IPS-NIHi11 (cell line): Measurements from ENCODE around the gene PRDX2.
"Not testable (repeated sequence)": the region's sequence is repeated elsewhere in the genome, so short reads cannot be mapped to it uniquely, and the experiment has no call there.

ENCODE experiments used
- DNase-seq: peaks from one replicate; pipeline ENCODE4 v3.0.0; 2012; ENCODE audit warnings: mixed read lengths, low spot score

Gene PRDX2

DNA sequence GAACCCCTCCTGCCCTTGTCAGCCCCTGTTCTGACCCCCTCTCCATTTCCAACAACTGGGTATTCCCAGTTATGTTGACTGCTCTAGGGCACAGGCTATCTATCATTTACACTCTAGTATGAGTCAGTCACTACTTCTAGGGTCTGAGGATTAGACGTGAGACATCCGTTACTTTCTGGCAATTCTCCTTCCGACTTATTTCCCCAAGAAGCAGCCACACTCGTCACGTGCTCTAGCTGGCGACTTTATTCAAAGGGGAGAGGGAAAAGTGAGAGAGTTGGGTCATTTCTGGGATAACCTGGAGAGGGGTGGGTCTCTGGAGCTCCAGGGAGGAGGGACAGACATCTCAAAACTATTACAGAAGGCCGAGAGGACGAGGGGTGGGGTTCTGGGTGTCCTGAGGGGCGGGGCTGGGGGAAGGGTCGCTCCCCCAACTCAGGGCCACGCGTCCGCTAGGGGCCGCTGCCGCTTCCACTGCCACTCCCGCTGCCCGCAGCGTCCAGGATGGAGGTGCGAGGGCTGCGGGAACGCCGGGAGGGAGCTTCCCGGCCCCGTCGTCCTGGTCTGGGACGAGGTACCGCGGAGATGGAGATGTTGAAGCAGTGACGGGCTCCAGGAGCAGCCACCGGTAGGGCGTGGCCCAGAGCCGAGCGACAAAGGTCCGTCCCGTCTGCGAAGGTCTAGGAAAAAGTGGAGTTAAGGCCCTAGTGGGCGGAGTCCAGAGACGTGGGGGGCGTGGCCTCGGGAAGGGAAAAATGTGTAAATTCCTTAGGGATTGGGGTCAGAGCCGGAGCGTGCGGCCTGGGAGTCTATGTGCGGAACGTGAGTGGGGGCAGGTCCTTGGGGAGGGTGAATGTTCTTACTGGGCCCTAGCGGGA lies 23.9 kb upstream of the PRDX2 start:
- peak; percentile 95 for DNase-seq

DNA sequence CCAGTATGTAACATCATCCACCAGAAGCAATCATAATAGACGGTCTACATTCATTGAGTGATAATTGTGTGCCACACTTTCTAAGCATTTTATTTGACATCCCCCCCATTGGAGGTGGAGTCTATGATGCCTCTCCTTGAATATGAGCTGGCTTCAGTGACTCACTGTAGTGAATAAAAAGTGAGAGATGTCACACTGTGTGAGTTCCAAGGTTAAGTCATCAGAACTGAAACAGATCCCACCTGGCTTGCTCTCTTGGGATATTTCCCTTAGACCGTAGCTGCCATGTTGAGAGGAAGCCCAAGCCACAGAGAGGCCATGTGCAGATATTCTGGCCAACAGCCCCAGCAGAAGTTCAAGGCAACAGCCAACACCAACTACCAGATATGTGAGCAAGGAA lies 20.2 kb upstream of the PRDX2 start:
- no peak for DNase-seq

DNA sequence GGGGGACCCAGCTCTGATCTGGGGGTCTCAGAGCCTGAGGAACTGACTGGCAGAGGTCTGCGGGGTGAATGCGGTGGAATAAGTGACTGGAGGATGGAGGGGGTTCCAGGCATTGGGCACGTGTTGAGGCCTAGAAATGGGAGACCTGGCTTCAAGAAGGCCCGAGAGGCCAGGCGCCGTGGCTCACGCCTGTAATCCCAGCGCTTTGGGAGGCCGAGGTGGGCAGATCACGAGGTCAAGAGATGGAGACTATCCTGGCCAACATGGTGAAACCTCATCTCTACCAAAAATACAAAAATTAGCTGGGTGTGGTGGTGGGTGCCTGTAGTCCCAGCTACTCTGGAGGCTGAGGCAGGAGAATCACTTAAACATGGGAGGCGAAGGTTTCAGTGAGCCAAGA lies 16.2 kb upstream of the PRDX2 start:
- DNase-seq, result not testable (repeated sequence)

DNA sequence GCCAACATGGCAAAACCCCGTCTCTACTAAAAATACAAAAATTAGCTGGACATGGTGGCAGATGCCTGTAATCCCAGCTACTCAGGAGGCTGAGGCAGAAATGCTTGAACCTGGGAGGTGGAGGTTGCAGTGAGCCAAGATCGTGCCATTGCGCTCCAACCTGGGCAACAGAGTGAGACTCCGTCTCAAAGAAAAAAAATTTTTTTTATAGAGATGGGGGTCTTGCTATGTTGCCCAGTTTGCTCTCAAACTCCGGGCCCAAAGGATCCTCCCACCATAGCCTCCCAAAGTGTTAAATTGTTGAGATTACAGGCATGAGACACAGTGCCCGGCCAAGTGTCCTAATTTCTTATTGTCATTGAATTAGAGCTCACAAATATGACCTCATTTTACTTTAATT lies 15.6 kb upstream of the PRDX2 start:
- not testable (repeated sequence) for DNase-seq

DNA sequence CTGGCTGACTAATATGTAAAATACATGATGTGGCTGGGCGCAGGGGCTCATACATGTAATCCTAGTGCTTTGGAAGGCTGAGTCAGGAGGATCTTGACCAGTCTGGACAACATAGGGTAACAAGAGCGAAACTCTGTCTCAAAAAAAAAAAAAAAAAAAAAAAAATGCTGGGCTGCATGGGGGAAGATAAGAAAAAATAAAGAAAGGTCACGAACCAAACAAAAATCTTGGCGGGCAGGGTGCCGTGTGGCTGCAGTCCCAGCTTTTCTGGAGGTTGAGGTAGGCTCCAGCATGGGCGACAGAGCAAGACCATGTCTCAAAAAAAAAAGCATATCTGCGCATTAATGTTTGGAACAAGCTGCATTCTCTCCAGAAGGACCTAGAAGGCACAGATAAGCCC lies 13.5 kb upstream of the PRDX2 start:
- no peak for DNase-seq

DNA sequence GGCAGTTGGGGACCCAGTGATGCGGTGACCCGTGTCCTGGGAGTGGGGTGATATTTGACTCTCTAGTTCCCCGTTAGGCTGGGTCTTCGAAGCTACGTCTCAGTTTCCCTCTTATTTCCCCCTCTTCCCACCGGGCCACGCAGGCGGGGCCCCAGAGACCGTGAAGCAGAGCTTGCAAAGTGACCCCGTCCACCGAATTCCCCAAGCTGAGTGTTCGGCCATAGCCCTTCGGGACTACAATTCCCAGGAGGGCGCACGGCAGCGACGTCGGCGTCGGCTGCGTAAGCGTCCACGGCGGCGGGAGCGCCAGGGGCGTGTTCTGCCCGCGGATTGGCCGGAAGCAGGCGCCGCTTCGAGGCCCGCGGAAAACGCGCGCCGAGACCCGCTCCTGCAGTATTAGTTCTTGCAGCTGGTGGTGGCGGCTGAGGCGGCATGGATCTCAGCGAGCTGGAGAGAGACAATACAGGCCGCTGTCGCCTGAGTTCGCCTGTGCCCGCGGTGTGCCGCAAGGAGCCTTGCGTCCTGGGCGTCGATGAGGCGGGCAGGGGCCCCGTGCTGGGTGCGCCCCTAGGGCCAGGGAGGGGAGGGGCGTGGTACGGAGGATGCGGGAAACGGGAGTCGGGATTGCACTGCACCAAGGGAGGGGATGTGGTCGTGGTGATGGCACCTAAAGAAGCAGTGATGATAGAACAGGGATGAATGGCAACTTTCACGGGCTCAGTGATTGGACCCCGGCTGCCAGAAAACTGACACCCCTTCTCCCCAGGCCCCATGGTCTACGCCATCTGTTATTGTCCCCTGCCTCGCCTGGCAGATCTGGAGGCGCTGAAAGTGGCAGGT lies 4.9 kb upstream of the PRDX2 start, which contains the start of gene RNASEH2A:
TSS of gene RNASEH2A (plus strand) at position 343 of the 840 bp plus-strand sequence. CDS start at position 433, 90 bp downstream.
- DNase-seq, result peak; percentile 97

DNA sequence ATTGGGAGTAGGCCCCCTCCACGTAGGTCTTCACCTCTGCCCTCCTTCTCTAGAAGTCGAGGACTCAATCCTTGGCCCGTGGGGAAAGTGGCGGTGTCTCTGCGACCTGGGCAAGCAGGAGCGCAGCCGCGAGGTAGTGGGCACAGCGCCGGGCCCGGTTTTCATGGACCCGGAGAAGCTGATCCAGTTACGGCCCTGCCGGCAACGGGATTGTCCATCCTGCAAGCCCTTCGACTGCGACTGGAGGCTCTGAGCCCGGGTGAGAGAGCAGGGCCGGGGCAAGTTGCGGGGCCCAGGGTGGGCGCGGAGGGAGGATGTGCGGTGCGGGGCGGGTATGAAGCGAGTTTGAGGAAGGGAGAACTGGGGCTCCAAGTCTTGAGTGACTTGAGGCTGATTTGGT lies 2.5 kb upstream of the PRDX2 start:
- no peak for DNase-seq

DNA sequence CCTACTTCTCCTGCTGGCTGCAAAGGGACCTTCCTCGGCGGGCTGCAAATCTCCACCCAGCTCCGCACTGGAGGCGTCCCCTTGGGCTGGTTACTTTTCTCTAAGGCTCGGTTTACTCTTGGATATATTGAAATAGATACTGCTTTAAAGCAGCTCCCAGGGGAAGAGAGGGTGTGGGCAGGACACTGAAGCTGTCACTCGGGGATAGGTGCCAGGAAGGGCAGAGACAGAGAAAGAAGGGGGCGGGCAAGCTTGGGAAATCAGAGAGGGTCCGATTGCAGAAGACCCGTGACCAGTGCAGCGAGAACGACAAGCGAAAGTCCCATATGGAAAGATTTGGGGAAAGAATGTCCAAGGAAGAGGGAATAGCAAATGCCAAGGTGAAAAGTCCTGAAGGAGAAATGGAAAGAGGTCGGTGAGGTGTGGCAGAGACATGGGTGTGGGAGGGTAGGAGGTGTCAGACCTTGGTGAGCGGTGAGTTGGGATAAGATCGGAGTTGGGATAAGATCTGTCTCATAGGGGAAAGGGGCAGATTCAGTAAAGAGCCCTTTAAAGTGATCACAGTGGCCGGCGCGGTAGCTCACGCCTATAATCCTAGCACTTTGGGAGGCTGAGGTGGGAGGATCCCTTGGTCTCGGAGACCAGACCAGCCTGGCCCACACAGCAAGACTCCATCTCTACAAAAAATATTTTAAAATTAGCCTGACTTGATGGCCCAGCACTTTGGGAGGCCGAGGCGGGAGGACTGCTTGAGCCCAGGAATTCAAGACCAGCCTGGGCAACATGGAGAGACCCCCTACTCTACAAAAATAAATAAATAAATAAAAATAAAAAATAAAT lies 887 bp upstream of the PRDX2 start:
- DNase-seq, result no peak

DNA sequence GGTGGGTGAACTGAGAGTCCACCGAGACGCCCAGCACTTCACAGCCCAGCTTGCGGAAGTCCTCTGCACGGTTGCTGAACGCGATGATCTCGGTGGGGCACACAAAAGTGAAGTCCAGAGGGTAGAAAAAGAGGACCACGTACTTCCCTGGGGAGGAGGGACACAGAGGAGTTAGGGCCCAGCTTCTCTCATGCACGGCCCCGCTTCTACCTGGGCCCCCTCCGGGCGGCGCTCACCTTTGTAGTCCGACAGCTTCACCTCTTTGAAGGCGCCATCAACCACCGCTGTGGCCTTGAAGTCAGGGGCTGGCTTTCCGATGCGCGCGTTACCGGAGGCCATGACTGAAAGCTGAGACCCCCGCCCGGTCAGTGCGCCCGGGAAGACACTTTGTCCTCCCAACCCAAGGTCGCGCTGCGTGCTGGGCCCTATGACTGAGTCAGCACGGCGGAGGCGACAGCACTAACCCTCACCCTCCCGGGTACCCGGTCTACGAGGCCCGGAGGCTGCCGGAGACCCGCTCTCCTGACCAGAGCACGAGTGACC lies 606 bp downstream of the PRDX2 start:
- DNase-seq, result no peak

DNA sequence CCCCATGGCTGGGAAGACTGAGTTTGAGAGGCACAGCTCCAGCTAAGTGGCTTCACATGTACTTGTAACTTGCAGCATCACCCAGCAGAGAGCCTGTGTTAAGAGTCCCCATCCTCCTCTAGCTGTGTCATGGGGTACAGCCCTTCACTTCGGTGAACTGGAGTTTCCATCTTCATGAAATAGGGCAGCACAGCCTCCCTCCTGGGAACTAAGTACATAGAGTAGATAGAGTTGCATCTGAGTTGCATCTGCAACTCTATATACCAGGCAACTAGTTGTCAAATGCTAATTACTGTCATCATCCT lies 1.2 kb downstream of the PRDX2 start:
- no peak for DNase-seq

DNA sequence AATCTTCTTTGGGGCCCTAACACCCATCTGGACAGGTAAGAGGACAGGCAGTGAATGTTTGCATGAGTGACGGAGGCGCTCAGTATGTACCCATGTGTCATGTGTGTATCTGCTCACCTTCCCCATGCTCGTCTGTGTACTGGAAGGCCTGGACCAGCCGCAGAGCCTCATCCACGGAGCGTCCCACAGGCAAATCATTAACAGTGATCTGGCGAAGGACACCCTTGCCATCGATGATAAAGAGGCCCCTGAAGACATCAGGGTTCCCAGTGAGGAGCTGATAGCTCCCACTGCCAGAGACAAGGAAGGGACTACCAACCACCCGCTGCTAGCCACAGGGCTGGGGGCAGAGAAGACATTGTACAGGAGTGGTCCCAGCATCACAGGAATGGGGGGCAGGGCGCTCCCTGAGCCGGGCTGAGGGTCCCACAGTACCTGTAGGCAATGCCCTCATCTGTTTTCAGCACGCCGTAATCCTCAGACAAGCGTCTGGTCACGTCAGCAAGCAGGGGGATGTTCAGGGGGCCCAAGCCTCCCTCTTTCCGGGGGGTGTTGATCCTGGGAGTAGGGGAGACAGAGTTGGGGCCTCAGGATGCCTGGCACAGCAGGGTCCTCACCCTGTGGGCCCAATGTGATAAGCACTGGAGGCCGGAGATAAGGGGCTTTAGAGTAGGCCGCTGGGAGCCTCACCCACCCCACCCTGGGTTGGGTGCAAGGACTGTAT lies 1.7 kb downstream of the PRDX2 start:
- DNase-seq, result no peak

DNA sequence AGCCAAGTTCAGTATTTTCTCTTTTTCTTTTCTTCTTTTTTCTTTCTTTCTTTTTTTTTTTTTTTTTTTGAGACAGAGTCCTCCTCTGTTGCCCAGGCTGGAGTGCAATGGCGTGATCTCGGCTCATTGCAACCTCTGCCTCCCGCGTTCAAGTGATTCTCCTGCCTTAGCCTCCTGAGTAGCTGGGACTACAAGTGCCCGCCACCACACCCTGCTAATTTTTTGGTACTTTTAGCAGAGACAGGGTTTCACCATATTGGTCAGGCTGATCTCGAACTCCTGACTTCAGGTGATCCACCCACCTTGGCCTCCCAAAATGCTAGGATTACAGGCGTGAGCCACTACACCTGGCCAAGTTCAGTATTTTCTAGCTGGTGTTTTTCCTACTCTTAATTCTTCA lies 4.0 kb downstream of the PRDX2 start:
- not testable (repeated sequence) for DNase-seq

DNA sequence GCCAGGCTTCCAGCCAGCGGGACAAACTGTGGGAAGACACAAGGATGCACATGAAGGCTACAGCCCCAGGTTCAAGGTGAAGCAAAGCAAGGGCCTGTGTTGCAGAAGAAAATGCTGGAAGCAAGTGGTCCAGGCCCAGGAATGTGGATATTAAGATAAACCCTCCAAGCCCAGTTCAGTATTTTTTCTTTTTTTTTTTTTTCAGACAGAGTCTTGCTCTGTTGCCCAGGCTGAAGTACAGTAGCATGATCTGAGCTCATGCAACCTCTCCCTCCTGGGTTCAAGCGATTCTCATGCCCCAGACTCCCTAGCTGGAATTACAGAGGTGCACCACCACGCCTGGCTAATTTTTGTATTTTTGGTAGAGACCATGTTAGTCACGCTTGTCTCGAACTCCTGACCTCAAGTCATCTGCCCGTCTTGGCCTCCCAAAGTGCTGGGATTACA lies 4.4 kb downstream of the PRDX2 start:
- DNase-seq, result no peak

DNA sequence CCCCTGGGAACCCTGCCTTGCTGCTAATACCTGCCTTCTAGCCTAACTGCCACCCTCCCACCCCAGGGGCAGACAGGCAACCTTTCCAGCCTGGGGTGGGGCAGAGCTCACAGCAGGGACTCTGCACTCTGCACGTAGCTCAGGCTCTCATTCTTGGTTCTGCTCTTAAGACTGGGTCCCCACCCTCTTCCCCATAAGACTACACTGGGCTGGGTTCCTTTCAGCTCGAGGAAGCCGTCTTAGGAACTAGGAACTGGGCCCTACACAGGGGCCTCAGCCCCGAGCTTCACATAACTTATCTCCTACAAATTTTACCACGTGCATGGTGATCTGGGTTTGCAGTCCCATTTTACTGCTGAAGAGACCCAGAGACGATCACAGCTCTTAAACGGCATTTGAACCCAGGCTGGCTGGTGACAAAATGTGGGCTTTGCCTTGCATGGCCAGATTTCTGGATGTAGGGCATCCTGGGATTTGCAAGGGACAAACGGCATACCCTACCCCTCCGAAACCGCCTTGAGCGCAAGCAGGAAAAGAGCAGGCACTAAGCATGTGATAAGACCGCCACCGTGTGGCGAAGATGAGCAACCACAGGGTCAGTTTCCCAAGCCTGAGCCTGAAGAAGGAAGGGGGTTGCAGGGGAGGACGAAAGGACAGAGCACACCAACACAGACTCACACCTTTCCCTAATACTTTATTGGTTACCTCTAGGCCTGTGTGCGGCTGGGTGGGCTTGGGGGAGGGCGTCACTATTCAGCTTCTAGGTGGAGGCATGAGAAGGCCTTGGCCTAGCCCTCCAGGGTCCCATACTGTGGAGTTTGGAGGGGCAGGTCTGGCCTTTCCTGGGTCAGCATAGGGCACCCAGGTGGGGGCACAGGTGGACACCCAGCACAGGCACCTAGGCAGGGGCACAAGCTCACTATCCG lies 5.2 kb downstream of the PRDX2 start:
- DNase-seq, result peak; percentile 64

DNA sequence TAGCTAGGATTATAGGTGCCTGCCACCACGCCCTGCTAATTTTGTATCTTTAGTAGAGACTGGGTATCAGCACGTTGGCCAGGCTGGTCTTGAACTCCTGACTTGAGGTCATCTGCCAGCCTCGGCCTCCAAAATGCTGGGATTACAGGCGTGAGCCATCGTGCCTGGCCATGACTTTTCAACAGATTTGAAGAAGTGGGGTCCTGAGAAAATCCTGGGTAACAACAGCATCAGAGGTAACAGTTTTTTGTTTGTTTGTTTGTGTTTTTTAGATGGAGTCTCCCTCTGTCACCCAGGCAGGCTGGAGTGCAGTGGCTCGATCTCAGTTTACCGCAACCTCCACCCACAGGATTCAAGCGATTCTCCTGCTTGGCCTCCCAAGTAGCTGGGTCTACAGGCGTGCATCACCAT lies 6.6 kb downstream of the PRDX2 start:
- DNase-seq, result no peak

DNA sequence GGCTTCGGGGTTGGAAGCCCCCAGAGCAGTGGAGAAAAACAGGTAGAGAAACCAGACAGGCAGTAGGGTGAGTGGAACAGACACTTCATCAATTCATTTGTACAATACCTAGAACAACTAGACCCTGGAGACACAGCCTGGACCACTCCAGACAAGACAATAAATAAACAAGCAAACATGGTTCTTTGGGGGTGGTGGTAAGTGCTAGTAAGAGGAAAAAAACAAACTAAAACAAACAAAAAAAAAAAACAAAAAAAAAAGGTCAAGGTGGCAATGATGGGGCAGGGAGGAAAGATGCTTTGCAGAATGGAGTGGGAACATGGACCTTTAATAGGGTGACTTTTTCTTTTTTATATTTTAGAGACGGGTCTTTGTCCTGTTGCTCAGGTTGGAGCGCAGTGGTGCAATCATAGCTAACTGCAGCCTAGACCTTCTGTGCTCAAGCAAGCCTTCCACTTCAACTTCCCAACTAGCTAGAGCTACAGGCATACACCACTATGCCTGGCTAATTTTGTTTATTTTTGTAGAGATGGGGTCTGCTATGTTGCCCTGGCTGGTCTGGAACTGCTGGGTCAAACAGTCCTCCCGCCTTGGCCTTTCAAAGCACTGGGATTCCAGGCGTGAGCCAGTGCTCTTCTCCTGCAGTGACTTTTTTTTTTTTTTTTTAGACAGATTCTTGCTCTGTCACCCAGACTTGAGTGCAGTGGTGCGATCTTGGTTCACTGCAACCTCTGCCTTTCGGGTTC lies 7.2 kb downstream of the PRDX2 start:
- DNase-seq, result no peak

DNA sequence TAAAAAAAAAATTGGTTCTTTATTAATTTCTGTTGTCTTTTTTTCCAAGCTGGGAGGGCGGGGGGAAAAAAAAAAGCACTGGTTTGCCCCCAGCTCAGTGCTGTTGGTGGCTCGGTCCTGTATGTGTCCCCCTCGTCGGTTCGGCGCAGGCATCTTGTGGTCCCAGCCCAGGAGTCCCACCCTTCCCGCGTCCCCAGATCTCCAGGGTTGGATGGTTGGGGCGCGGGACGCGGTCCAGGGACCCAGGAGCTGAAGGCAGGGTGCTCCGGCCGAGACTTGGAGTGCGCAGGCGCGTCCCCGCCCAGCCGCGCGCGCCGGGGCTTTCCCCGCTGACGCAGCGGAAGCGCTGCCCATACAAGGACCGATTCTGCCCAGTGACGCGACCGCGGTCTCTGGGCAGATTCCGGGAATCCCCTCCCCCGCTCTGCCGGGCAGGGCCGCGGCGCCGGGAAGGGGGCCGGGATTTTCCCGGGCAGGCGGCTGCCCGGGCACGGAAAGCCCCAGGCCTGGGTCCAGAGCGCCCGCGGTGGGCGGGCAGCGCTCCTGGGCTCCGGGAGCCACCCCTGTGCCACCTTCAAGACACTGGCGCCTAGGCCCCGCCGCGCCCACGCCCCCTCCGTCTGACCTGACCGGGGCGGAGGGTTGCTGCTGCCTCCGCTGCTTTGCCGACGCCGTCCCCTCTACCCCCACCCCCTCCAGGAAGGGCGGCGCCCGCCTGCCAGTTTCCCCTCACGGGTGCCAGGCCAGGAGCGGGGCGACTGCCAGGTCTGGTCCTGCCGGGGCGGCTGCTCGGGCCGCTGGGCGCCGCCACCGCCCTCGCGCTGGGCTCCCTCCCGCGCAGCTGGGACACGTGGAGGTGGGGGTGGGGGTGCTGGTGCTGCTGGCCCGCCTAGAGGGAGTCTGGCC lies 8.1 kb downstream of the PRDX2 start:
- DNase-seq, result peak; percentile 89

DNA sequence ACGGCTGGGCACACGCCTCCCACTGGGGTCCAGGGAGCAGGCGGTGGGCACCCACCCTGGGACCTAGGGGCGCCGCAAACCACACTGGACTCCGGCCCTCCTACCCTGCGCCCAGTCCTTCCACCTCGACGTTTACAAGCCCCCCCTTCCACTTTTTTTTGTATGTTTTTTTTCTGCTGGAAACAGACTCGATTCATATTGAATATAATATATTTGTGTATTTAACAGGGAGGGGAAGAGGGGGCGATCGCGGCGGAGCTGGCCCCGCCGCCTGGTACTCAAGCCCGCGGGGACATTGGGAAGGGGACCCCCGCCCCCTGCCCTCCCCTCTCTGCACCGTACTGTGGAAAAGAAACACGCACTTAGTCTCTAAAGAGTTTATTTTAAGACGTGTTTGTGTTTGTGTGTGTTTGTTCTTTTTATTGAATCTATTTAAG lies 8.7 kb downstream of the PRDX2 start:
- no peak for DNase-seq
